HG03039 (cell line): ENCODE results near the gene PDGFRA.

Experiments
- ATAC-seq: cut with Tn5 transposase; IDR thresholded peaks from one replicate; pipeline ENCODE4 v1.9.1; 2021; ENCODE audit warnings: mild to moderate bottlenecking, moderate library complexity; ENCODE audit not compliant: unreplicated experiment

The PDGFRA gene

DNA sequence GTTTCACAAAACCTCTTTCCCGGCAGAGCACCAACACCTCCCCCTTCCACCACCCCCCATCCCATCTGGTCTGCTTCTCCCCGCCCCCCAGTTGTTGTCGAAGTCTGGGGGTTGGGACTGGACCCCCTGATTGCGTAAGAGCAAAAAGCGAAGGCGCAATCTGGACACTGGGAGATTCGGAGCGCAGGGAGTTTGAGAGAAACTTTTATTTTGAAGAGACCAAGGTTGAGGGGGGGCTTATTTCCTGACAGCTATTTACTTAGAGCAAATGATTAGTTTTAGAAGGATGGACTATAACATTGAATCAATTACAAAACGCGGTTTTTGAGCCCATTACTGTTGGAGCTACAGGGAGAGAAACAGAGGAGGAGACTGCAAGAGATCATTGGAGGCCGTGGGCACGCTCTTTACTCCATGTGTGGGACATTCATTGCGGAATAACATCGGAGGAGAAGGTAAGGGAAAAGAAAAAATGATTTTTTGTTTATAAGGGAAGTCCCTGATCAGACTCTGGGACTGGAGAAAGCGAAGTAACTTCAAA, at the start of gene PDGFRA:
Gene PDGFRA, plus strand, starts transcription at position 333 of the 541 bp plus-strand sequence. CDS start 29,476 bp downstream, outside the sequence.
- no peak for ATAC-seq

DNA sequence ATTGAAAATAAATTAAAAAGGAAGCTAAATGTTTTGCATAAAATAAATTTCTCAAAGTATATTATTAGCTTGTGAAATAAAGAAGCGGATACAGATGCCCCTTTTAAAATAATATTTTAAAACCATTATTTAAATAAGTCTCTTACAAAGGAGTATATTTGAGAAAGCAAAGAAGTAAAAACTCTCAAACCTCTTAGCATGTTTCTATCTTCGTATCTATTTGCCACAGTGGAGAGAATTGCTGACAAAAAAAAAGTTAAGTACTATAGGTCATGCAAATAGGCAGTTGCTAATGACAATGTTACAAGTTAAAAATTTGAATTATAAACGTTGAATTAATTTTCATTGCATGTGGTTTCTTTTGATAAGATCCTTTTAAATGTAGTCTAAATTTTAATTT, 44.5 kb upstream of the PDGFRA start:
- ATAC-seq: no peak

- ATAC-seq: no peak
Measured at GRCh38 chr4:54185044-54185780, 43.9 kb upstream of the PDGFRA start.

- ATAC-seq: no peak
Measured at GRCh38 chr4:54185866-54186265, 43.2 kb upstream of the PDGFRA start.

DNA sequence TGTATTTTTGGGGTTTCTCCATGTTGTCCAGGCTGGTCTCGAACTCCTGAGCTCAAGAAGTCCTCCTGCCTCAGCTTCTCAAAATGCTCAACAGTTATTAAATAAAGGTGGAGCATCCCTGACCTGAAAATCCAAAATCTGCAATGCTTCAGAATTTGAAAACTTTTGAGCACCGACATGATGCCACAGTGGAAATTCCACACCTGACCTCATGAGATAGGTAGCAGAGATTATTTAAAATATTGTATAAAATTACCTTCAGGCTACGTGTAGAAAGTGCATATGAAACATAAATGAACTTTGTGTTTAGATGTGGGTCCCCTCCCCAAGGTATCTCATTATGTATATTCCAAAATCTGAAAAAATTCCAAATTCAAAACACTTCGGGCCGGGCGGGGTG, 42.7 kb upstream of the PDGFRA start:
- ATAC-seq: no peak

GRCh38 chr4:54187148-54187547, 41.9 kb upstream of the PDGFRA start:
- no peak for ATAC-seq

DNA sequence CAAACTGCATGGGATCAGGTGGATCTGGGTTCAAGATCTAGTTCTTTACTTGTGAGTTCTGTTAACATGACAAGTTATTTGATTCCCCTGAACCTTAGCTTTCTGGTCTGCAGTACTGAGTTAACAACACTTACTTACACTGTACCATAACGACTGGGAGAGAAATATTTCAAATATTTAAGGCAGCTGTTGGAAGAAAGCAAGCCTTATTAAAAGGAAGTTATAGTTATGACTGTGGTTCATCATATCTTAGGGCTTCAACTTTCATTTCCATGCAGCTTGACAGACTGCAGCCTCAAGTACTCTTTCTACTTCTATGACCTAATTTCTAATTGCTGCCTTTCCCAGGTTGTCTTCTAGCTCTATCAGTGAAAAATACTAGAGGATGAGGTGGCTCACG, 40.0 kb upstream of the PDGFRA start:
- no peak for ATAC-seq

GRCh38 chr4:54192811-54193210, 36.3 kb upstream of the PDGFRA start:
- no peak for ATAC-seq

DNA sequence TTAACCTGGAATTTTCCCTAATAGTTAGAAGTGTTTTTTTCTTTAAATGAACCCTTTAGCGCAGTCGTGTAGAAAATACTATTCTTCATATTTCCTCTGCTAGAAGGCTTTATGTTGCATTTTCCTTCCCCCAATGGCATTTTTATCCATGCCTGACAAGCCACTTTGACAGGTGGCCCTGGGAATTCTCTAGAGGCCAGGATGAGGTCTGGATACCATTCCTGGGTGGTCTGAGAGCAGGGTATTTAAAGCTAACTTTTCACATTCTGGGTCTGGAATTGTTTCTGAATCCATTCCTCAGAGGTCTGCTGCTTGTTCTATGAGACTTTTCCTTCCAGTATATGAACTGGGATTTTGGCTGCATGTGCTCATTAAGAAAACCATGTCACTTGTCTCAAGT, 31.2 kb upstream of the PDGFRA start:
- ATAC-seq: no peak

DNA sequence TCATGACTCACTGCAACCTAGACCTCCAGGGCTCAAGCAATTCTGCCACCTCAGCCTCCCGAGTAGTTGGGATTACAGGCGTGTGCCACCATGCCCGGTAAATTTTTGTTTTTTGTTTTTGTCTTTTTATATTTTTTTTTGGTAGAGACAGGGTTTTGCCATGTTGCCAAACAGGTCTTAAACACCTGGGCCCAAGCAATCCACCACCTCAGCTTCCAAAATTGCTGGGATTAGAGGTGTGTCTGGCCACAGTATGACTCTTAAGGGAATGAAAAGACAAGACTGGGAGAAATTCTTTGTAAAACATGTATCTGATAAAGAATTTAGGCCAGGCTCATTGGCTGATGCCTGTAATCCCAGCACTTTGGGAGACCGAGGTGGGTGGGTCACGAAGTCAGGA, 29.2 kb upstream of the PDGFRA start:
- ATAC-seq: no peak

DNA sequence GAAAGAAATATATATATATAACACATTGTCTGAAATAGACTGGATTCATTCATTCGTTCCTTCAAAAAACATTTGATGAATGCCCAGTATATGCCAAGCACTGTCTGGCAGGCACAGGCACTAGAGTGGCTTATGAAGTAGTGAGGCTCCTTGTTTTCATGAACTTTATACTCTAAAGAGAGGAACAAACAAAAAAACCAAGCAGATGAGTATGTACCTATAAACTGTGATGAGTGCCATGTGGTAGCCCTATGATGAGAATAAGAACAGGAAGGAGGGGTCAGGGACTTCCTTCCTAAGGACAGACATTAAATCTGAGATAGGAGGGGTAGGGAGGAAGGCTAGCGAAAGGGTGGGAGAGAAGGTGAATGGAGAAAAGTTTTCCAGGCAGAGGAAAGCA, 19.5 kb upstream of the PDGFRA start:
- ATAC-seq: no peak

DNA sequence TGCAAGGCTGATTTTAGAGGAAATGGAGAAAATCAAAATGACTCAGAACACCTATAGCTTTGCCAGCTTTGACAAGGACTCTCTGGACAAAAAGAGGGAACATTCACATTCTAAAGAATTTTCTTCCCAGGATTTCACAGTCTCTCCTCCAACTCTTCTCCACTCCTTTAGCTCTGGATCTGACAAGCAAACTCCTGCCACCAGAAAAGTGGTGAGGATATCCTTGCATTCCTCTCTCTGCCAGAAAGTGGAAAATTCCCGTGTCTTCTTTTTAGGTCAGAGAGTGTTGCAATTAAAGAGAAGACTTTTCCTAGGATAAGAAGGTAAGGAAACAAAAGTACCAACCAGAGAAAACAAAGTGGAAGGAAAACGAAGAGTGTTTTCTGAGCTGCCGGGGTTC, 16.1 kb upstream of the PDGFRA start:
- ATAC-seq: no peak

DNA sequence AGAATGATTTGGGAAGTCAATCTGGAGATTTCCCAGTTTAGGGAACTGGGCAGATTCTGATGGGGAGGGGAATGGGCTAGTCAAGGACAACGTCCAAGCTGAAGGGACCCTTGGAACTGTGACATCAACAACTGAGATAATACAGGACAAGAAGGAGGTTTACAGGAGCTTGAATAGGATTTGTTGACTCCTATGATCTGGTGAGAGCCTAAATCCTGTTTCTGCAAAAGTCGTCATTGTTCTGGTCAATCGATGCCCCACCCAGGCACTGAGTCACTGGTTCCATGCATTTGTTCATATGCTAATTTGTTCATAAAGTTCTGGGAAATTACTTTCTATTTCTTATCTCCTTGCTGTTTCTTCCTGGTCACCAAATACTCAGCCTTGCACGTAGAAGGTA, 15.3 kb upstream of the PDGFRA start:
- ATAC-seq: no peak

DNA sequence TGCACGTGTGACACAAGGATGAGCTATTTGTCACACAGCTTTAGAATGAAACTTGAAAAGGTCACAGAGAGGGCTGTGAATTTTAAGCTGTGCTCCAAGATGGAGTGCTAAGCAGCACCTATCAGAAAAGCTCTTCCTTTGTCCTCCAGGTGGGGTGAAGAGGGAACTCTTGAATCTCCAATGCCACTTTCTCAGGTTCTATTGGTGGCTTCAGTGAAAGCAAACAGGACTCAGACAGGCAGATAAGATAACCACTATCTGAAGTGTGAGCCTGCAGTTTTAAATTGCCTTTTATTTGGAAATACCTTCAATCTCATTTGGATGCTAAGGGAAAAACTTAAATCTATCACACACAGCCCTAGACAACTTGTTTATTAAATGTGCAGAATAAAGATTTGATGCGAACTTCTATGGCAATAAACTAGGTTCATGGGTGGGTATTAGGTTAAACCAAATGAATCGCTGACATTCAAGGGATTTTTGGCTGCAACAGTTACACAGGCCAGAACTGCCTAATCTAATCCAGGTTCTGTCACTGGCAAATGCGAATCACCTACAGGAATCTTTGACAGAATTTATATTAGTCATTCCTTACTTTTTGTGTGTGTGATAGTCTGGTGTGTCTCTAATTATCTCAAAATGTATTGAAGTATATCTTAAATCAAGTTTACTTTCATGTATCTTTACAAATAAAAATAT, 13.6 kb upstream of the PDGFRA start:
- ATAC-seq: no peak

GRCh38 chr4:54217642-54218495, 11.2 kb upstream of the PDGFRA start:
- ATAC-seq: peak; percentile 71

- ATAC-seq: no peak
Measured at GRCh38 chr4:54218736-54219135, 10.4 kb upstream of the PDGFRA start.

- no peak for ATAC-seq
Measured at GRCh38 chr4:54224996-54225597, 4.0 kb upstream of the PDGFRA start.

- ATAC-seq: no peak
Measured at GRCh38 chr4:54225598-54226403, 3.3 kb upstream of the PDGFRA start.

GRCh38 chr4:54226404-54227255, 2.5 kb upstream of the PDGFRA start:
- no peak for ATAC-seq
